GM19351 (cell line): ENCODE data around the gene NAP1L1.
"Not testable (repeated sequence)": the region's sequence is repeated elsewhere in the genome, so short reads cannot be mapped to it uniquely, and the experiment has no call there.

ENCODE experiments used
- ATAC-seq: cut with Tn5 transposase; IDR thresholded peaks from one replicate; pipeline ENCODE4 v1.9.1; 2021; ENCODE audit warnings: mild to moderate bottlenecking, moderate library complexity; ENCODE audit not compliant: unreplicated experiment

The NAP1L1 gene

GRCh38 chr12:75994069-75994740 is 90.3 kb downstream of the NAP1L1 start:
- ATAC-seq: no peak

- no peak for ATAC-seq
Measured at GRCh38 chr12:75991753-75992152, 92.7 kb downstream of the NAP1L1 start.

GRCh38 chr12:75990189-75990912 is 94.1 kb downstream of the NAP1L1 start:
- ATAC-seq: no peak

GRCh38 chr12:75987709-75988108 is 96.8 kb downstream of the NAP1L1 start:
- ATAC-seq: not testable (repeated sequence)
